Breast epithelium (tissue), 4 donors: ENCODE results near the gene PRICKLE2. TPM values are rescaled to one million over a fixed set of nuclear protein-coding genes. Genes with fewer than 3 reads are reported as not detected.

Source experiments
- DNase-seq, 2 donors: peaks; one replicate each; pipeline ENCODE4 v3.0.0-alpha.2; 2019; ENCODE audit warnings: low spot score in 2 of 2
- H3K27ac ChIP-seq, 2 donors: fragments of 200-600 bp; sonication (generic) in 1 of 2; one replicate each; pipeline ENCODE4 v1.5.1; 2016 to 2019; ENCODE audit warnings: mild to moderate bottlenecking in 1 of 2
- H3K27me3 ChIP-seq, 2 donors: fragments of 200-600 bp; sonication (generic) in 1 of 2; one replicate each; pipeline versions ENCODE4 v1.5.1 to v1.6.0; 2017 to 2019; ENCODE audit warnings: control low read depth in 1 of 2, mild to moderate bottlenecking in 1 of 2
- H3K36me3 ChIP-seq: fragments of 200-600 bp; one replicate; pipeline ENCODE4 v1.5.1; 2019
- H3K4me1 ChIP-seq, 2 donors: fragments of 200-600 bp; sonication (generic); one replicate each; pipeline ENCODE4 v1.5.1; 2016 to 2019; ENCODE audit warnings: control low read depth in 1 of 2
- H3K4me3 ChIP-seq, 3 donors: fragments of 200-600 bp; sonication (generic); 1 replicate in 2 of 3; 2 replicates in 1 of 3; pipeline ENCODE4 v1.5.1; 2016 to 2019; ENCODE audit warnings: mild to moderate bottlenecking in 3 of 3, moderate library complexity in 2 of 3
- H3K9me3 ChIP-seq, 2 donors: fragments of 200-600 bp; sonication (generic) in 1 of 2; one replicate each; pipeline ENCODE4 v1.5.1; 2016 to 2019; ENCODE audit warnings: control low read depth in 1 of 2
- CTCF ChIP-seq, 3 donors: fragments of 450-650 bp; IDR thresholded peaks; one replicate each; pipeline ENCODE4 v1.5.1; 2016 to 2017; ENCODE audit warnings: antibody characterized with exemption in 3 of 3, mild to moderate bottlenecking in 3 of 3, moderate library complexity in 3 of 3
- POLR2A ChIP-seq: fragments of 450-650 bp; IDR thresholded peaks from one replicate; pipeline ENCODE4 v1.6.1; 2016; ENCODE audit warnings: antibody characterized with exemption, mild to moderate bottlenecking, moderate library complexity
- POLR2AphosphoS5 ChIP-seq, 3 donors: sonication (generic); formaldehyde crosslinking; IDR thresholded peaks; one replicate each; pipeline ENCODE4 v1.6.1; 2017; ENCODE audit warnings: antibody characterized with exemption in 3 of 3
- intact Hi-C: fragments of 100-400 bp; cut with DNase I; formaldehyde crosslinking; loops from one replicate; pipeline ENCODE4 v1.15.1; 2023; ENCODE audit warnings: low total_unique reads
- total RNA-seq, 3 donors: library from RNA; depleted of rRNA; stranded (reverse); fragments of >200 nt; gene quantifications; one replicate each; pipeline ENCODE4 v1.1.0, GENCODE V29; 2016

Gene PRICKLE2
- total RNA-seq, 3 donors from 2014 or later = 35.1 to 72.5 (median 44.5) TPM

GRCh38 chr3:64059484-64060175 is 165.6 kb downstream of the PRICKLE2 start:
- no peaks in the 10 kb centered on the region for H3K27me3 ChIP-seq
- no peaks in the 10 kb centered on the region for H3K9me3 ChIP-seq
- TF ChIP-seq CTCF (IDR thresholded peaks at IDR 0.05) = no peak
- no peak for TF ChIP-seq POLR2A
- no peak for TF ChIP-seq POLR2AphosphoS5 (IDR thresholded peaks at IDR 0.05)
- H3K4me1 ChIP-seq = no peaks in the 10 kb centered on the region
- no peak for DNase-seq
- intact Hi-C loops = no loop called here
- H3K4me3 ChIP-seq = no peak overlapping the region
- H3K36me3 ChIP-seq = no peaks in the 10 kb centered on the region
- H3K27ac ChIP-seq = no peak overlapping the region

GRCh38 chr3:64058566-64058965 is 166.7 kb downstream of the PRICKLE2 start:
- intact Hi-C loops = no loop called here
- no peaks in the 10 kb centered on the region for H3K9me3 ChIP-seq
- H3K36me3 ChIP-seq = no peaks in the 10 kb centered on the region
- no peak overlapping the region for H3K27ac ChIP-seq
- no peak for DNase-seq
- no peak overlapping the region for H3K4me3 ChIP-seq
- TF ChIP-seq POLR2AphosphoS5 (IDR thresholded peaks at IDR 0.05) (no peak), CTCF (IDR thresholded peaks at IDR 0.05) (no peak), POLR2A (no peak)
- H3K27me3 ChIP-seq = no peaks in the 10 kb centered on the region
- no peaks in the 10 kb centered on the region for H3K4me1 ChIP-seq

- no peak for TF ChIP-seq POLR2A
- no peak for TF ChIP-seq POLR2AphosphoS5 (IDR thresholded peaks at IDR 0.05)
- TF ChIP-seq CTCF (IDR thresholded peaks at IDR 0.05) = no peak
- no peaks in the 10 kb centered on the region for H3K27me3 ChIP-seq
- no peaks in the 10 kb centered on the region for H3K4me1 ChIP-seq
- no peaks in the 10 kb centered on the region for H3K36me3 ChIP-seq
- no peak for DNase-seq
- no peak overlapping the region for H3K27ac ChIP-seq
- H3K9me3 ChIP-seq = no peaks in the 10 kb centered on the region
- H3K4me3 ChIP-seq = no peak overlapping the region
- intact Hi-C loops = no loop called here
Measured at GRCh38 chr3:64057231-64057630, 168.0 kb downstream of the PRICKLE2 start.

GRCh38 chr3:64056606-64057180 is 168.6 kb downstream of the PRICKLE2 start:
- Histone ChIP-seq H3K27ac (no peak overlapping the region), H3K36me3 (no peaks in the 10 kb centered on the region), H3K9me3 (no peaks in the 10 kb centered on the region), H3K4me1 (no peaks in the 10 kb centered on the region), H3K27me3 (no peaks in the 10 kb centered on the region), H3K4me3 (no peak overlapping the region)
- intact Hi-C loops = no loop called here
- TF ChIP-seq POLR2A (no peak), POLR2AphosphoS5 (IDR thresholded peaks at IDR 0.05) (no peak), CTCF (IDR thresholded peaks at IDR 0.05) (no peak)
- DNase-seq = no peak

GRCh38 chr3:64055076-64055475 is 170.2 kb downstream of the PRICKLE2 start:
- no peaks in the 10 kb centered on the region for H3K4me1 ChIP-seq
- H3K27ac ChIP-seq = no peak overlapping the region
- H3K4me3 ChIP-seq = no peak overlapping the region
- H3K36me3 ChIP-seq = no peaks in the 10 kb centered on the region
- no peak for TF ChIP-seq CTCF (IDR thresholded peaks at IDR 0.05)
- TF ChIP-seq POLR2AphosphoS5 (IDR thresholded peaks at IDR 0.05) = no peak
- TF ChIP-seq POLR2A = no peak
- intact Hi-C loops = no loop called here
- no peaks in the 10 kb centered on the region for H3K27me3 ChIP-seq
- no peaks in the 10 kb centered on the region for H3K9me3 ChIP-seq
- DNase-seq = no peak
